UCSD-AML1 (cell line): Measurements from ENCODE around the gene LGALS4.
"Not testable (repeated sequence)": the region's sequence is repeated elsewhere in the genome, so short reads cannot be mapped to it uniquely, and the experiment has no call there.

Experiments
- DNase-seq: peaks from one replicate; lab custom pipeline; 2025; ENCODE audit not compliant: unreplicated experiment; lab: John Stamatoyannopoulos, UW

LGALS4 gene

DNA sequence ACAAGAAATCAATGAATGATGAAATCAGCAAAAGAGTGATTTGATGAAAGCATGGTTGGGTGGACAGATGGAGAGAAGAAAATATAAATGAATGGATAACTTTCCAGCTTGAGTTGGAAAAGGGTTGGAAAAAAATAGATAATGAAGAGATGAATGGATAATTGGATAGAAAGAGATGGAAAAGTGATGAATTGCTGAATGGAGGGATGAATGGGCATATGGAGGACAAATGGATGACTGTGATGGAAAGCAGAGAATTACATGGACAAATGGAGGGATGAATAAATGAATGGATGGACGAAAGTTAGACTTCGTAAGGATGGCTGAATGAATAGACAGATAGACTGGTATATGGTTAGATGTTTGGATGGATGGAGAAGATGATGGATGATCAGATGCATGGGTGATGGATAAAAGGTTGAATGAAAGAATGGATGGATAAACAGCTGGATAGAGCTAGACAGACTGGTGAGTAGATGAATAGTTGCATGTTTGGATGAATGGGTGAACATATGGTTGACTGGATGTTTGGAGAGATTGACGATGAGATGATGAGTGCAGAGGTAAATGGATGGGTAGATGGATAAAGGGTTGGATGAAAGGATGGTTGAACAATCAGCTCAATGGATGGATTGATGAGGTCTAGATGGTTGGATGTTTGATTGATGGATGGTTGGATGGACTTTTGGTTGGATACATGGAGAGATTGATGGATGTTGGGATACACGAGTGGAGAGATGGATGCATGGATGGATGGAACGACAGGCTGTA lies 12.0 kb downstream of the LGALS4 start:
- no peak for DNase-seq

GRCh38 chr19:38799104-38799503 lies 13.6 kb downstream of the LGALS4 start:
- no peak for DNase-seq

GRCh38 chr19:38797781-38798180 lies 15.0 kb downstream of the LGALS4 start:
- not testable (repeated sequence) for DNase-seq

- DNase-seq: no peak
These were observed 16.6 kb downstream of the LGALS4 start for GRCh38 chr19:38796154-38796553.

- no peak for DNase-seq
These were observed 17.2 kb downstream of the LGALS4 start for GRCh38 chr19:38795549-38795948.

DNA sequence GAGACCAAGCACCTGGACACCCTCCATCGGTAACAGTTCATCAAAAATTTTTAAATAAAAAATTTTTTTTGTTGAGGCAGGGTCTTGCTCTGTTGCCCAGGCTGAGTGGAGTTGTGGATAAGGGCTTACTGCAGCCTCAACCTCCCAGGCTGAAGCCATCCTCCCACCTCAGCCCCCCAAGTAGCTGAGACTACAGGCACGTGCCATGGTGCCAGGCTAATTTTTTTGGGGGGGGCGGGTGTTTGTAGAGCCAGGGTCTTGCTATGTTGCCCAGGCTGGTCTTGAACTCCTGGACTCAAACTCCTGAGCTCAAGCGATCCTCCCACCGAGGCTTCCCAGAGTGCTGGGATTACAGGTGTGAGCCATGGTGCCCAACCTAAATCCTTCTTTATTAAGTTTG lies 19.1 kb downstream of the LGALS4 start:
- DNase-seq: no peak

- DNase-seq: no peak
These were observed 19.6 kb downstream of the LGALS4 start for GRCh38 chr19:38793177-38793576.

GRCh38 chr19:38792250-38793111 lies 20.3 kb downstream of the LGALS4 start:
- no peak for DNase-seq

DNA sequence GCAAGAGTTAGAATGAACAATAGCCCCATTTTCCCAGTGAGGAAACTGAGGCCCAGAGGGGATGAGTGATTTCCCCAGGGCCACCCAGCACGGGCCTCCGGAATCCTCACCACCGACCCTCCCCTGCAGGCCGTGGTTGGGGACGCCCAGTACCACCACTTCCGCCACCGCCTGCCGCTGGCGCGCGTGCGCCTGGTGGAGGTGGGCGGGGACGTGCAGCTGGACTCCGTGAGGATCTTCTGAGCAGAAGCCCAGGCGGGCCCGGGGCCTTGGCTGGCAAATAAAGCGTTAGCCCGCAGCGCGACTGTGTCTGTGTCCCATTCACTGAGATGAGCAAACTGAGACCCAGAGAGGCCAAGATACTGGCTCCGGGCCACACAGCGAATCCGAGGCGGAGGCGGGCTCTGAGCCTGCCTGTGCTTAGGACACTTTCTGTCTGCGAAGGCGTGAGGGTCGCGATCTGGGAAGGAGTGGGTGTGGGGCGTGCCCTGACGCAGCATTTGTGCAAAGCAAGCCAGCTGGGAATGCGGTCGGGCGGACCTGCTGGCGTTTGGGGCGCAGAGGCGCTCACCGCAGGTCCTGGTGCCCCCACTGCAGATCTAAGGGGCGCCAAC lies 21.2 kb downstream of the LGALS4 start:
- DNase-seq: not testable (repeated sequence)

DNA sequence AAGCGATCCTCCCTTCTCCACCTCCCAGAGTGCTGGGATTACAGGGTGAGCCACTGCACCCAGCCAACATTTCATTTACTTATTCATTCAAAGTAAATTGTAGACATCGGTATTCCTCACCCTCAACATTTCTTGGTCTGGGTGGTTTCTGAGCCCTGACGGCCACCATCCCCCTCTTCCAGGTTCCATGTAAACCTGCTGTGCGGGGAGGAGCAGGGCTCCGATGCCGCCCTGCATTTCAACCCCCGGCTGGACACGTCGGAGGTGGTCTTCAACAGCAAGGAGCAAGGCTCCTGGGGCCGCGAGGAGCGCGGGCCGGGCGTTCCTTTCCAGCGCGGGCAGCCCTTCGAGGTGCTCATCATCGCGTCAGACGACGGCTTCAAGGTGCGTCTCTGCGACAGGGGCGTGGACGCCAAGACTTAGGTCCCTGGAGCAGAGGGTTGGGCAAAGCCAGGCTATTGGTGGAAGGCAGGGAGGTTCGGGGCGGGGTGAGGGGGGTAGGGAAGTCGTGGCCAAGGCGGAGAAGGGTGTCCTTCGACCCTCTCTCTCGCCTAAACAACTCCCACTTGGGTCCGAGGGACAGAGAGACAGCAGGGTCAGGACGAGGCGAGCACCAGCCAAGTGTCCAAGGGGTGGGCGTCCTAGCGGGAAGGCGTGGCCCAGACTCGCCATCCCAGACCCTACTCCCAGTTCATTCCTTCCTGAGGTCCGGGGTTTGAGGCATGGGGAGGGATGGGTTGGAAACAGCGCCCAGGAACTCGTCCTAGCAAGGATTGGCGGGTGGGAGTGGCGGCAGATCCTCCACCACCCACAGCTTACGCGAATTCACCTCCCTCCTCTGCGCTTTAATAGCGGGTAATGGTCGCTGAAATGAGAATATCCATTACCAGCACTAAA lies 22.0 kb downstream of the LGALS4 start:
- DNase-seq: not testable (repeated sequence)

- DNase-seq: no peak
These were observed 24.1 kb downstream of the LGALS4 start, which contains the start of gene LGALS7B for GRCh38 chr19:38788478-38789243. Gene LGALS7B, plus strand, starts transcription at chr19:38789200. Its CDS starts 27 bp downstream, at chr19:38789227.

GRCh38 chr19:38786572-38787265 lies 26.0 kb downstream of the LGALS4 start:
- no peak for DNase-seq

DNA sequence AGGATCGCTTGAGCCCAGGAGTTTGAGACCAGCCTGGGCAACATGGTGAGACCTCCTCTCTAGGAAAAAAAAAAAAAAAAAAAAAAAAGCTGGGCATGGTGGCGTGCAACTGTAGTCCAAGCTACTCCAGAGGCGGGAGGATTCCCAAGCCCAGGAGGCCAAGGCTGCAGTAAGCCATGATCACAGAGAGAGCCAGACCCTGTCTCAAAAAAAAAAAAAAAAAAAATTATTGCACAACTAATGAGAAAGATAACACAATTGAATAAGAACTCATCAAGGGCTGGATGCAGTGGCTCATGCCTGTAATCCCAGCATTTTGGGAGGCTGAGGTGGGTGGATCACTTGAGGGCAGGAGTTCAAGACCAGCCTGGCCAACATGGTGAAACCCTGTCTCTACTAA lies 26.7 kb downstream of the LGALS4 start:
- not testable (repeated sequence) for DNase-seq

DNA sequence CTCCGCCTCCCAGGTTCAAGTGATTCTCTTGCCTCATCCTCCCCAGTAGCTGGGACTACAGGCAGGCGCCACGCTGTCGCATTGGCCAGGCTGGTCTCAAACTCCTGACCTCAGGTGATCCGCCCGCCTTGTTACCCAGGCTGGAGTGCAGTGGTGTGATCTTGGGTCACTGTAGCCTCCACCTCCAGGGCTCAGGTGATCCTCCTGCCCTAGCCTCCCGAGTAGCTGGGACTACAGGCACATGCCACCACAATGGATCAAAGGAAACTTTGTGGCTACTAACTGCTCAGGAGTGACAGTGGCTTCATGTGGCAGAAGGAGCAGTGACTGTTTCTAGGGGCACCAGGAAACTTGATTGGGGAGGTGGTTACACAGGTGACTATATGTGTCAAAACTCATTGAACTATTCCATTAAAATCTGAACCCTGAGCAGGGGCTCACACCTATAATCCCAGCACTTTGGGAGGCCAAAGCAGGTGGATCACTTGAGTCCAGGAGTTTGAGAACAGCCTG lies 27.5 kb downstream of the LGALS4 start:
- DNase-seq: no peak

GRCh38 chr19:38784224-38784623 lies 28.5 kb downstream of the LGALS4 start:
- no peak for DNase-seq

- not testable (repeated sequence) for DNase-seq
These were observed 30.5 kb downstream of the LGALS4 start for GRCh38 chr19:38782212-38782611.

- no peak for DNase-seq
These were observed 31.7 kb downstream of the LGALS4 start for GRCh38 chr19:38781058-38781457.

DNA sequence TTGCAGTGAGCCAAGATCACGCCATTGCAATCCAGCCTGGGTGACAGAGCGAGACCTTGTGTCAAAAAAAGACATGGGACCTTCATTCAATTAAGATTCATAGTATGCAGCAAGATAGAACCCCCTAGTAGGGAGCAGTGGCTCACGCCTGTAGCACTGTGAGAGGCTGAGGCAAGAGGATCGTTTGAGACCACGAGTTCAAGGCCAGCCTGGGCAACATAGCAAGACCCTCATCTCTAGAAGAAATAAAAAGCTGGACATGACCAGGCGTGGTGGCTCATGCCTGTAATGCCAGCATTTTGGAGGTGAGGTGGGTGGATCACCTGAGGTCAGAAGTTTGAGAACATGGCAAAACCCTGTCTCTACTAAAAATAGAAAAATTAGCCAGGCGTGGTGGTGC lies 32.3 kb downstream of the LGALS4 start:
- DNase-seq: no peak

- DNase-seq: no peak
These were observed 34.0 kb downstream of the LGALS4 start for GRCh38 chr19:38778733-38779132.
